Measurements from ENCODE around the gene NMNAT3.
"Not testable (repeated sequence)": the region's sequence is repeated elsewhere in the genome, so short reads cannot be mapped to it uniquely, and the experiment has no call there.

Gene NMNAT3

GRCh38 chr3:139633511-139633910, 44.3 kb downstream of the NMNAT3 start:
- DNase-seq: no peak

DNA sequence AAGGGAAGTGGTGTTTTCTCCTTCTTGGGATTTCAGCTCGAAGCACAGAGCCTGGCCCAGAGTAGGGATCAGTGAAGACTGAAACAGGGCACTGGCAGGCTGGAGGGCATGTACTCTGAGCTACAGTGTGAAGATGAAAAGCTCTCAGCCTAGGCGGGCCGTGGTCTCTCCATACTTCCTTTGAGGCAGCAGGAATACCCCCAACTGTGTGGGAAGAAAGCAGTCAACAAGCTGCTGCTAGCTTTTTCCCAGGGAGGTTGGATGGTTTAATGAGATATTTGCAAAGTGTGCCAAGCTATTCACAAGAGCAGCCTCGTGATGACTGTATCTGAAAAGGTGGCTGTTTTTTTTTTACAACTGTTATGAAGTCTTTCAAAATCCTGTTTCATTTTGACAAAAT, 47.2 kb downstream of the NMNAT3 start:
- no peak for DNase-seq

- DNase-seq: peak; percentile 22 to 68 (median 48)
Measured at GRCh38 chr3:139629033-139629432, 48.7 kb downstream of the NMNAT3 start.

DNA sequence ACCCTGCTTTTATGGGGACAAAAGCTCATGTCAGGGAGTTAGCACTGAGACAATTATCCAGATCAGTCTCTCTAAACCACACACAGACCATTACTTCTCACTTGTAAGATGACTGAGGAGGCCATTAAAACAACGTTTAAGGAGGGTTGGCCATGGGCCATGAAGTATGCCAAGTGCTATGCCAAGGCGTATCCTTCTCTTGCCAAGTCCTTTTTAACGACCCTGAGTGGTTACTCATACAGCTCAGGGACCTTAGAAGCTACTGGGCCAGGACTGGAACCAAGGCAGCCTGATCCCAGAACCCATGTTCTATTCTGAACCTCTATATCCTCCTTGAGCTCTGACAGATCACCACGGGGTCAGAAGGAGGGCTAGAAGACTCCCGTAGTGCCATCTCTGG, 50.0 kb downstream of the NMNAT3 start:
- DNase-seq: no peak

DNA sequence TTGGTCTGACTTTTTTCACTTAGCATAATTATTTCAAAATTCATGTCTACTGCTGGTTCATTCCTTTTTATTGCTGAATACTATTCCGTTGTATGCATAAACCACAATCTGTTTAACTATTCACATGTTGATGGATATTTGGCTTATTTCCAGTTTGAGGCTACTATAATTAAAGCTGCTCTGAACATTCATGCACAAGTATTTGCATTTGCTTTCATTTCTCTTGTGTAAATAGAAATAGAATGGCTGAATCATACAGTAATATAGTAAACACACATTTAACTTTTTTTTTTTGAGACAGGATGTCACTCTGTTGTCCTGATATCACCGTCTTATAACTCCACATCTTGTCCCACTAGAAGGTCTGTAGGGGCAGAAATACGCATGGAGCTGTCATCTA, 57.3 kb downstream of the NMNAT3 start:
- no peak for DNase-seq

DNA sequence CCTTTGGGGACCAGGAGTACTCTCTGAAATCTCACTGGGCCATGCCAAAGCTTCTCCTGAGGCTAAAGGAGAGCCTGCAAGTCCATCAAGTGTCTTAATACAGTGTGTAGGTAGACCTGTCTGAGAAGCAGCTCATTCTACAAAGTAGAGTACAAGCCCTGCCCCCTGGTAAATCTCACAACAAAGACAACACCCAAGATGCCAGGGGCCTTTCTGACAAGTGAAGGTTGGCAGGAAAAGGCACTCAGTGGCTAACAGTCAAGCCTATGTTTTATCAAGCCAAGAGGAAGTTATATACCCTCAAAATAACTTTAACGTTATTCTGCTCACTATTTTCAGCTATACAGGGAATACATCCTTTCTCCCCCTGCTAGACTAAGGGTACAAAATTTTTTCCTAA, 58.3 kb downstream of the NMNAT3 start:
- no peak for DNase-seq

DNA sequence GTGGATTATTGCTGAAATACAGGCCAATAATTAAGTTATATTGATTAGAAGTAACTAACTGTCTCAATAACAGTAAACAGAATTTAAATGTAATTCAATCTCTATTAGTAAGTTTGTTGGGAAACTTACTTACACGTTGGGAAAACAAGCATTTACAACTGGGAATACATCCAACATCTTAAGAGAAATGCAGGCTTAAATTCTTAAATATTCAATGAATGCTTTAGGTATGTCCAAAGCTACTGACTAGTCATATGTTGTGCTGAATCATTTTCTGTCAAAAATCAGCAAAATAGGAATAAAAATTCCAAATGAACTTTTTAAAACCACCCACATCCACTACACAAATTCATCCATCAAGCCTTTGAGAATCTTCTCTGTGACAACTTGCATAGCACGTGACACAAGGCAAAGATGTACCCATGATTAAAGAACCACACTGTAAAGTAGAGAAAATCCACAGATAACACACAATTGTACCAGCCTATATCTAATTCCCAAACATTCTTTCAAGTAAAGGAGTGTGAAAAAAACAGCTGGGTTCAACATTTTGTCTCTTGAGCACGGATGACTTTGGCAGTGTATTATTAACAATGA, 60.0 kb downstream of the NMNAT3 start:
- DNase-seq: no peak

DNA sequence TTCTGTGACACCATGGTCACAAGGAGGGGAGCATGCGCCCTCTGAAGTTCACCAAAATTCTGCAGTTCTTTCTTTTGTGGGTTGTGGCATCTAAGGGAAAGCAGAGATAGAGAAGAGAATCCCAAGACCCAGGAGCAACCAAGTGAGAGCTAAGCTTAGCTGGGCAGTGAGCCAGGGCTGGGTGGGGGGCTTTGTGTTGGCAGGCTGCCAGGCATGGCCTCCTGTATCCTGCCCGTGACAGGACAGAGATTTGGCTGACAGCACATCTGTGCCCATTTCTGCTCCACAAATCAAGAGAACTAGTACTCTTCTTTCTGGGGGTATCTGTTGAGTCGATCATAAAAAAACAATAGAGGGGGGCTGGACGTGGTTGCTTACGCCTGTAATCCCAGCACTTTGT, 66.2 kb downstream of the NMNAT3 start:
- no peak for DNase-seq

DNA sequence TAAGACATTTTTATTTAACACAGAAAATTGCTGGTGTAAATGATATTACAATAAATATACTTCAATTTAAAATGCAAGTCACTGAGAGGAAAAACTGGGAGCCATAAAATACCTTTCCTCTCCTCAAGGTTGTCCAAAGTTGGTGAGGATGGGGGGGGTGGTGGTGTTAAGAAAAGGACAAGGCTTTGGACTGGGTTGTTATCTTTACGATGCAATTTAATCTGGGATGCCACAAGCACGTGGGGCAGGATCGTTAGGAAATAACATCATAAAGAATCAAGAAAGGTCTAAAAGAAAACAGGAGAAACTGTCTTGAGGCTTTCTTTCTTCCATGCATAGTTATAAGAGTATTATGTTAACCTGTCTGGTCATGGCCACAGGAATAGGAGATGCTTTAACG, 66.9 kb downstream of the NMNAT3 start:
- no peak for DNase-seq

- no peak for DNase-seq
Measured at GRCh38 chr3:139608924-139609323, 68.8 kb downstream of the NMNAT3 start.

- no peak for DNase-seq
Measured at GRCh38 chr3:139608108-139608380, 69.7 kb downstream of the NMNAT3 start.

DNA sequence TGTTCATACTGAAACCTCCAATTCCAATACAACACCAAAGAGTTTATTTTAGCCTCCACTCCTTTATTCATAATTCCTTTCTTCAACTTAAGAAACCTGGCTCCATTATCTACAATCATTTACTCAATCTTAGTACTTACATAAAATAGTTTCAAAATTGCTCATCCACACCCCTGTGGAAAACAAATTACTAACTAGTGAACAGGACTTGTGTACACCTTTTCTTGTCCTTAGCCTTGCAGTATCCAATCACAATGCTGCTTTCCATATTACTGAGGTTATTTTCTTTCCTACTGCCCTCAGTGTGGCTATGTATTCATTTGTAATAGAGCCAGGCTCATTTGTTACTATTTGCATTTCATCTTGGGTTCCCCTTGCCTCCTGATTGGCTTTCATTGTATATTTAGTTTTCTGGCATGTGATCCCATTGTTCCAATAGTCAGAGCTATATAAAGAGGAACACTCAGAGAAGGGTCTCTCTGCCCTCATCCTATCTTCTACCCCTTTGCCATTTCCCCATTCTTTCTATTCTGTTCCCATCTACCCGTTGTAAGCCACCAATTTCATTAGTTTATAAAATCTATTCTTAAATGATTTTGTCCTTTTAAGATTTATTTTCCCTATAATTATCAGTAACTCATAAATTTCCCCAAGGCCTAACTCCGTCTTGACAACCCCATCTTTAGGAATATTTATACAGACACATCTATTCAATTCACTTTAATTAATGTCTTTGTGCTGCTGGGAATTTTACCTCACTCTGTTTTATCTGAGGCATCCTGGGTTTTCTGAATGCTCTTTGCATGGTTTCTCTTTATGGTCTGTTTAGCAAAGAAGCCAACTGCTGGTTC, 70.3 kb downstream of the NMNAT3 start:
- no peak for DNase-seq

- no peak for DNase-seq
Measured at GRCh38 chr3:139602003-139602402, 75.8 kb downstream of the NMNAT3 start.

- peak in 2 of 4 experiments; percentile 7 to 11 for DNase-seq
Measured at GRCh38 chr3:139601191-139601961, 76.4 kb downstream of the NMNAT3 start.

DNA sequence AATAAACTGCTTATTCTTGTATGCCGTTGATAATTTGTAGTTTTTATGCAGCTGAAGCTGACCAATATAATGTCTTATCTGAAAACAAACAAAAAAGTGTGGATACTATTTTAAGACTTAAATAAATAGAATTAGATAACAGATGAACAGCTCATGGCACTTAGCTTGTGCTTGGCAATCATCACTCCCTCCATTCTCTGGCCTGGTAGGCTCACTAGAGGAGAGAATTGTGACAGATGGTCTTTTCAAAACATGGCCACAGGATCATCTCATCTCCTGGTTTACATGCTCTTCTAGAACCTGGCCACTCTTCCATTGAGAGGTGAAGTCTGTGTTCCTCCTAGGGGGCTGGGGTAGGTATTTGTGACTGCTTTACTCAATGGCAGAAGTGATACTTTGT, 79.8 kb downstream of the NMNAT3 start:
- no peak for DNase-seq

- DNase-seq: not testable (repeated sequence)
Measured at GRCh38 chr3:139591186-139591585, 86.6 kb downstream of the NMNAT3 start.

- peak in 3 of 4 experiments; percentile 21 to 35 (median 28) for DNase-seq
Measured at GRCh38 chr3:139588450-139588849, 89.3 kb downstream of the NMNAT3 start.

DNA sequence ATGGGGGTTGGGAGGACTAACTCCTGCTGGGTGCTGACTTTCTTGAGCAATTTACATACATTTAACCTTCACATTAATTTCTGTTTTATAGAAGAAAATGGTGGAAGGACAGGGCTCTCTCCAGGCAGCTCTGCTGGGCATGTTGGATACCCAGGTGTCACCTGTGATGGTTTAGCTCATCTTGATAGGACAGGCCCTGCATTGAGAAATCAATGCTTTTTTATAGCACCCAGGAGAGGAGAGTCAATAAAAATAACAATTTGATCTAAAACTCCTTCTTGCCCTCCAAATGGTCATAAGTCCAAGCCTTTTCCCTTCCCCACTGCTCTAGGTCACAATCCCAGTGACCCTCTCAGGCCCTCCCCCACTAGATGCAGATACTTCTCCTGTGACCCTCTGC, 90.0 kb downstream of the NMNAT3 start:
- no peak for DNase-seq

DNA sequence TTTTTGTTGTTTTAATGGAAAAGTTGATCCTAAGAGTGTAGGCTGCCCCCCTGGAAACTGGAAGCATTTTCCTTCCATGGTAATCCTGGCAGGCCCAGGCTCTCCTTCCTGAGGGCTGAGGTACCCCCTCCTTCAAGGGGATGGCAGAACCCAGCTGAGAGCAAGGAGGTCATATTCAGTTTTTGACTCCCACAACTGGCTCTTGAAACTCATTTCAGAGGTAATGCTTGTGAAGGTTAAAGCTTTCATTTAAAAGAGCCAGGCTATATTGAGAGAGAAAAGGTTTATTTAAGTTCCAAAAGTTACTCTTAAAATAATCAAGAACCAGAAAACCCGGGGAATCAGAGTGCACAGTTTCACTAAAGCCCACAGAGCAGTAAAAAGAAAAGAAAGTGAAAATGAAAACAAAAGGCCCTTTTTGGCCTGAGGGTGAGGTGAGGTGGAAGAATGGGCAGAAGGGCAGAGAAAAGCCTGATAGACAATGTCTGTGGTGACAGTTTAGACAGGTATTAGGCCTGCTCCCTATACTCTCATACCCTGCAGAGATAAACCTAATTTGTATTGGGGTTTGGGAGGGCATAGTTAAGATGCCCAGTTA, 91.3 kb downstream of the NMNAT3 start:
- no peak for DNase-seq

DNA sequence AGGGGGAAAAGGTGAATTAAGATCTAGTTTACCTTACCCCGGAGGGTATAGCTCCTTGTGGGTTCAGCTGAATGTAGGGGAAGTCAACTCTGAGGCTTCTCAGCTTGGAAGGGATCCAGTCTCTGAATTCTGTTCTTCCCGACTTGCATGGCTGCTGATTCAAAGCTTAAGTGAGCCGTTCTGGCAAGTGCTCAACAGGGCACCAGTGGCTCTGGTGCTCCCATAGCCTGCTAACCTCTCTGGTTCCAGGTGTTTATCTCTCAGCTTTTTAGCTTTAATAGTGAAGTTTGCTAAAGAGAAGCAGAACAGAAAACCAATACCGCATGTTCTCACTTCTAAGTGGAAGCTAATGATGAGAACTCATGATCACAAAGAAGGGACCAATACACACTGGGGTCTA, 92.0 kb downstream of the NMNAT3 start:
- DNase-seq: no peak

DNA sequence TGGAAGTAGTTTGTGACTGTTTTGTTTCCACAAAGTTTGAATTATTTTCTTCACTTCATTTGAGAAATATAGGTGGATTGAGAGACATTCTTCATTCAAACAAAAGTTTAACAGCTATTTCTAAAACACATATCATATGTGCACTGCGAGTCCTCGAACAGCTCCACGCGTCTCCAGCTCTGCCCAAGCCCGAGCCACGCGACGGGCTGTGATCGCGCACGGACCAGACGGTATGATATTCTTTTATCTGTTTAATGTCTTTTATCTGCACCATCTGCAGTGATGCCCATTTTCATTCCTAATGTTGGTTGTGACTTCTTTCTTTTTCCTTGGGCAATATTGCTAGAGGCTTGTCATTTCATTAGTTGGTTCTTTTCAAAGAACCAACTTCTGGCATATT, 94.1 kb downstream of the NMNAT3 start:
- not testable (repeated sequence) for DNase-seq

DNA sequence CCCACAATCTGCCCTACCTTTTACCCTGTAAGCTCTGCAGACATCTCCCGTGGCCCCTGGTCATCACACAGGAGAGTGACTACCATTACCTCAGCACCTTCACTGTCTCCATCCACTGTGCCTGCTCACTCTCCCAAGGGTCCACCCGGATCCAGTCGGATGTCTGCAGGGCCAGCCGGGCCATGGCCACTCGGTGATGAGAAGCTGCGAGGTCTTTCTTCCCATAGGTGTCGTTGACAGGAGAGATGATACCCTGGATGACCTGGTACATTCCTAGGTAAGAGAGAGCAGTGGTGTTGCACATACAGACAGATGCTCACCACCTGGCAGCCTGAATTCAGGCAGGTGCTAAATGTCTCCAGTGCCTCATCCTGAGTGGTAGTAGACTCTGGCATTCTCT, 99.0 kb downstream of the NMNAT3 start:
- DNase-seq: no peak

GRCh38 chr3:139577909-139578308, 99.9 kb downstream of the NMNAT3 start:
- no peak for DNase-seq
